HG02798 (cell line): Measurements from ENCODE around the gene PANK2.
A peak's percentile ranks its signal among the peaks of the same experiment; 100 is the strongest.
"Not testable (repeated sequence)": the region's sequence is repeated elsewhere in the genome, so short reads cannot be mapped to it uniquely, and the experiment has no call there.

Experiments used
- ATAC-seq: cut with Tn5 transposase; IDR thresholded peaks from one replicate; pipeline ENCODE4 v1.9.1; 2021; ENCODE audit warnings: mild to moderate bottlenecking; ENCODE audit not compliant: unreplicated experiment, poor library complexity

Gene PANK2

GRCh38 chr20:3869839-3870634 lies 19.1 kb upstream of the PANK2 start:
- no peak for ATAC-seq

GRCh38 chr20:3871550-3872265 lies 17.5 kb upstream of the PANK2 start:
- no peak for ATAC-seq

GRCh38 chr20:3873507-3873906 lies 15.7 kb upstream of the PANK2 start:
- no peak for ATAC-seq

- ATAC-seq, result no peak
These were observed 14.9 kb upstream of the PANK2 start for GRCh38 chr20:3874194-3874844.

GRCh38 chr20:3875378-3875974 lies 13.7 kb upstream of the PANK2 start:
- ATAC-seq, result no peak

GRCh38 chr20:3876000-3876399 lies 13.2 kb upstream of the PANK2 start:
- ATAC-seq, result no peak

GRCh38 chr20:3876676-3877075 lies 12.5 kb upstream of the PANK2 start:
- no peak for ATAC-seq

- ATAC-seq, result not testable (repeated sequence)
These were observed 10.3 kb upstream of the PANK2 start for GRCh38 chr20:3878921-3879274.

GRCh38 chr20:3885715-3886114 lies 3.5 kb upstream of the PANK2 start:
- ATAC-seq, result no peak

GRCh38 chr20:3887876-3888620 lies 1.1 kb upstream of the PANK2 start:
- ATAC-seq, result no peak

GRCh38 chr20:3889489-3890397 lies 556 bp downstream of the PANK2 start:
- ATAC-seq, result peak; percentile 11

- no peak for ATAC-seq
These were observed 1.2 kb downstream of the PANK2 start for GRCh38 chr20:3890398-3890751.

GRCh38 chr20:3890999-3891929 lies 2.1 kb downstream of the PANK2 start:
- no peak for ATAC-seq

- ATAC-seq, result no peak
These were observed 5.6 kb downstream of the PANK2 start for GRCh38 chr20:3894796-3895195.

GRCh38 chr20:3896302-3896701 lies 7.1 kb downstream of the PANK2 start:
- no peak for ATAC-seq

GRCh38 chr20:3896853-3897583 lies 7.8 kb downstream of the PANK2 start:
- ATAC-seq, result no peak

GRCh38 chr20:3898181-3898580 lies 9.0 kb downstream of the PANK2 start:
- ATAC-seq, result not testable (repeated sequence)

GRCh38 chr20:3898639-3899038 lies 9.5 kb downstream of the PANK2 start:
- no peak for ATAC-seq
